ENCODE measurements around the gene KCTD6.
"Not testable (repeated sequence)": the region's sequence is repeated elsewhere in the genome, so short reads cannot be mapped to it uniquely, and the experiment has no call there.

The KCTD6 gene

DNA sequence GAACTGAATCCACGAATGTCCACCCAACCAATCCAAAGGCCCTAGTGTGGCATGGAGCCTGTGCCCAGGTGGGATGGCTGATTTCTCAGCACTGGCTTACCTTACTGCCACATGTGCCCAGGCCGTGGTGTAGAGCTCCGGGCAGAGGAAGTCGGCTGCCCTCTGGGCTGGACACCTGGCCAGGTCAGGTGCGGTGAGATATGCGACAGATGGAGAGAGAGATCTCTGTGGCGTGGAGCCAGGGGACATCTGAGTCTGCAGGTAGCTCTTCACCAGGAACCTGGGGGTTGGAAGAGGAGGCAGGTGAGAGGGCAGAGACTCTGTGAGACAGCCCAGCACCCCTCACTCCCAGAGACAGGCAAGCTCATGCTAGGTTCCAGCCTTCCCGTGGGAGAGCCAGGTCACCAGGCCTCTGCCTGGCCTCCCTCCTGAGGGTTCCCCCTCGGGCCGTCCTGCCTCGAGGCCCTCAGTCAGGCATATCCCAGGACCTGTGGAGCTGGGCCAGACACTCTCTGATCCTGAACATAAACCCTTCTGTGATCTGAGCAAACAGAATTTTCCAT, 32.5 kb downstream of the KCTD6 start:
- DNase-seq (ENCODE audit: low read depth), result no peak

DNA sequence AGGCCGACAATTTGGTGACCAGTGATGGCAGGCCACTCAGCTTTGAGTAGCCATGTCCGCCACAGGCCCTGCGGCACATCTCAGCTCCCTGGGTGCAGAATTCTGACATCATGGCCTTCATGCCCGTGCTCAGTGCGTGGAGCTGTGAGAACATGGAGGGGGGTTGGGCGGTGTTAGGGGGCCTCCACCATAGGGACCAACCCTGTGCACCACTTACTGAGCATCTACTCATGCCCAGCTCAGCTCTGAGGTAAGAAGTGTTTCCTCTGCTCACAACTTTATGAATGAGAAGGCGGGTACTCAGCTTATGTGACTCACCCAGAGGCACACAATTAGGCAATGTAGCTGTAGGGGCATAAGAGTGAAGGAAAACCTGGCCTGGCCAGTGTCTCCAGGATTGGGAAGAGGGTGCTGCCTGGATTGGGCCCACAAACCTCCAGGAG, 34.6 kb downstream of the KCTD6 start:
- DNase-seq (ENCODE audit: low read depth), result peak; percentile 95

DNA sequence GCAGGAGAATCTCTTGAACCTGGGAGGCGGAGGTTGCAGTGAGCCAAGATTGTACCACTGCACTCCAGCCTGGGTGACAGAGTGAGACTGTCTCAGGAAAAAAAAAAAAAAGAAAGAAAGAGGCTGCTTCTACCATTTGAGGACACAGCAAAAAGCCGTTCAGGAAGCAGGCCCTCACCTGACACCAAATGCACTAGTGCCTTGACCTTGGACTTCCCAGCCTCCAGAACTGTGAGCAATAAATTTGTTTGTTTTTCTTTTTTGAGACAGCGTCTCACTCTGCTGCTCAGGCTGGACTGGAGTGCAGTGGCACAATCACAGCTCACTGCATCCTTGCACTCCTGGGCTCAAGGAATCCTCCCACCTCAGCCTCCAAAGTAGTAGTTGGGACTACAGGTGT, 35.5 kb downstream of the KCTD6 start:
- DNase-seq (ENCODE audit: low read depth), result not testable (repeated sequence)

GRCh38 chr3:58528629-58529028, 36.7 kb downstream of the KCTD6 start:
- peak; percentile 62 for DNase-seq (ENCODE audit: low read depth)

- peak; percentile 30 for DNase-seq (ENCODE audit: low read depth)
These were observed 37.8 kb downstream of the KCTD6 start for GRCh38 chr3:58529516-58530353.

DNA sequence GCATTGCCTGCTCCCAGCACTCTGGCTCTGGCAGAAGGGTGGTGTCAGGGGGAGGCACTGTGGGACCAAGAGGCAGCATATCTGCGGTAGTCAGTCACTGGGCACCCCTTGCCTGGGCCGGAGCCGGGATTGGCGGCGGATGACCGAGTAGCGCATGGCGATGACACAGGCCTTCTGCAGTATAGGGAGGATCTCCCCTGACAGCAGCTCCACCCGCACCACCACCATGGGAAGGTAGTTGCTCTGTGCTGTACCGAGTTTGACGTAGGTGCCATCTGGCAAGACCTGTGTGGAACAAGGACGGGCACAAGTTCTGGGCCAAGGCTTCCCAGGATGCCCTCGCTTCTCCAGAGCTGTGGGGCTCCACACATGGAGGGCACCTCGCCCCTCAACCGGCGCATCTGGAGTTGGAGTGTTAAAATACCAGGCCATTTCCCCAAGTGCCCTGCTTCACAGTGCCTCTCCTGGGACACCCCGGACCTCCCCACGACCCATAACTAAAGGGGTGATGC, 38.5 kb downstream of the KCTD6 start:
- no peak for DNase-seq (ENCODE audit: low read depth)

GRCh38 chr3:58531555-58531954, 39.7 kb downstream of the KCTD6 start:
- no peak for DNase-seq (ENCODE audit: low read depth)

DNA sequence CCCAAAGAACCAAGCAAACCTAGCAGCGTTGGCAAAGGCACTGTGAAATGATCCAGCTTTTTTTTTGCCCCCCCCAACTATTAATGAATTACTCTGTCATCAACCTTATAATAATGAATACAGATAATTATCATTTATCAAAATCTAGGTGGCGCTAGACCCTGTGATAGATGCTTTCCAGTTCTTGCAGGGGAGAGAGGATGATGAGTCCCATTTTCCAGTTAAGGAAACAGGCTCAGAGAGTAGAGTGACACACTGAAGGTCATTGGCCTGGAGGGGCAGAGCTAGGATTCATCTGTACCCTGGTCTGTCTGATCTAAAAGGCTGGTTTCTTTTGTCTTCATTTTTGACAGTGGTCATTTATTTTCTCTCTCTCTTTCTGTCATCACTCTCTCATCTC, 40.1 kb downstream of the KCTD6 start:
- peak; percentile 12 for DNase-seq (ENCODE audit: low read depth)

DNA sequence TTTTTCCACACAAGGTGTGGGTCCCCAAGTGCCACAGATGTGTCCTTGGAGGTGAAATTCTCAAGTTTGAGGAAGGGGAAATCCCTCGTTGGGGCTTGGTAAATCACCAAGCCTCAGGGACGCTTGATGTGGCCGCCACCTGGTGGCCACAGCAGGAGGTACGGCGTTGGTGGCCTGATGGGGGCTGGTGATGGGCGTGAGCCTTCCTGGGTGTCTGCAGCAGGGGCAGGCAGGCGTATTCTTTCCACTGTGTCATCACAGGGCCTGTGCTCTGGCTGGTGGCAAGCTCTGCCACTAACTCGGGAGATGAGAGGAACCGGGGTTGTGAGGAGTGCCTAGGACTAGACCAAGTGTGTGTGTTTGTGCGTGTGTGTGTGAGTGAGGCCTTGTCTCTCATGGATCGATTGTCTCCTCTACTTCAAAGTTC, 40.9 kb downstream of the KCTD6 start:
- DNase-seq (ENCODE audit: low read depth), result peak; percentile 68

DNA sequence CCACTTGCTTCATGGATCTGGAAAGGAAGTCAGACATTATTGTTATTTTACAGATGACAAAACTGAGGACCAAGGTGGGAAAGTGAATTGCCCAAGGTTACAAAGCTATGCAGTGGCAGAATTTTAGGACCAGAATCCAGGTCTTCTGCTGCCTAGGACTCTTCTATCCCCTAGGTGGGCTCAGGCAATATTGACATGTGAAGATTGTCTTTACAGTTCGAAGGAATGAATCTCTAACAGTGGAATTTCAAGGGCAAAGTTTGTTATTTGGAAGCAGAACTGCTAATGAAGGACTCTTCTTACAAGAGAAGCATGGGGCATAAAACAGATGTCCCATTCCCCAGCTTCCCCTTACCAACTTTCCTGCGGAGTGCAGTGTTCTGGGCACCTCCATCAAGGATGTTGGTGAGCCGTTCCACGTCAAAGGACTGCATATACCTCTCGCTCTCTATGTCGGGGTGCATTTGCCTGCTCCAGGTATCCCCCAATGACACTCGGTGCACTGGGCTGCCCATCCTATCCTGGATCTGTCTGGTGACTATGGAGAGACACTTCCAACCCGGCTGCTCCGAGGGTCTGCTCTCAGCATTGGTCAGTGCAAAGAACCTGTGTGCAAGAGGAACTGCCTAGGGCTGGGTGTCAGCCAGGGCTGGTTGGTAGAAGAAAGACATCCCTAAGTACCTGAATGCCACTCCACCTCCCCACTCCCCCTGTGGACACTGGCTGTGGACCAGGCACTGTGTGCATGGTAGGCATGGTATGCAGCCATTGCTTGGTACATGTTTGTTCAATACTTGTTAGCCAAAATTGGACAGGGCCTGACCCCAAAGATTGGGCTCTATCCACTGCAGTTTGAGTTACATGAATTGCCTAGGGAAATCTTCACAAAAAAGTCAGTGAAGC, 42.9 kb downstream of the KCTD6 start:
- DNase-seq (ENCODE audit: low read depth), result no peak

DNA sequence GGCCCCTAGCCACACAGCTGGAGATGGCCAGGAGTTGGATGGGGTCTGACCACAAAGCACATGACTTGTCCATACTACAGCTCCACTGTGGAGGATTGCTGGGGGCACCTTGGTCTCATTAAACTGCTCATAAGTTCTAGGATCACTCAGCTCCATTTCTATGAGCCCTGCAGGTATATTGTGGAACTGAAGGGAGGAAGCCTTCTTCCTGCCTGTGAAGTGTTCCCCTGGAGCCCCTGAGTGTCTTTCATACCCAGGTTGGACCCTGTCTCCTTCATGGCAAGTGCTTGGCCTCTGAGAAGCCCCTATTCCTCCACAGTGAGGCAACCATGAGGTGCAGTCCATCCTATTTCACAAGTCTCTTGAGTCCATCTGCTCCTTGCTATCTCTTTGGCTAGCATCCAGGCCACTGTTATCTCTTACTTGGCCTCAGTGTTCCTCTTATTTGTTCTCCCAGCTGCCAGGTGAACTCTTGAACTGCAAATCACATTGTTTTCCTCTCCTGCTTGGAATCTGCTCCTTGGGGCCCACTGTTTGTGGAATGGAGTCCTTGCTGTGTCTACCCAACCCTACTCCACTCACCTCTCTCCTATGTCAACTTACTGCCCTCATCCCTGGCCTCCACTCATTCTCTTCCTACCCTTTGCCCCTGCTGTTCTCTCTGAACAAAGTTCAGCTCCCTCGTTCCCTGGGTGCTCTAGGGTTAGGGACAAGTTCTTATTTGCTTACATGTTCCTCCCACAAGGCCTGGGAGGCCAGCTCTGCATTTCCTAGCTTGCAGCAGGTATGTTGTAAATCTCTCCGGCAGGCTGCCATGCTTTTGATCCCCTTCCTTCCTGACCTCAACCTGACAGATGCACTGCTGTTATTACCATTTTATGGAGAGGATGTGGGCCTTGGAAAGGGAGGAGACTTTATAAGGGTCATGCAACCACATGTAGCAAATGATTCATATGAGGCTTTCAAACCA, 43.9 kb downstream of the KCTD6 start:
- peak; percentile 51 for DNase-seq (ENCODE audit: low read depth)

DNA sequence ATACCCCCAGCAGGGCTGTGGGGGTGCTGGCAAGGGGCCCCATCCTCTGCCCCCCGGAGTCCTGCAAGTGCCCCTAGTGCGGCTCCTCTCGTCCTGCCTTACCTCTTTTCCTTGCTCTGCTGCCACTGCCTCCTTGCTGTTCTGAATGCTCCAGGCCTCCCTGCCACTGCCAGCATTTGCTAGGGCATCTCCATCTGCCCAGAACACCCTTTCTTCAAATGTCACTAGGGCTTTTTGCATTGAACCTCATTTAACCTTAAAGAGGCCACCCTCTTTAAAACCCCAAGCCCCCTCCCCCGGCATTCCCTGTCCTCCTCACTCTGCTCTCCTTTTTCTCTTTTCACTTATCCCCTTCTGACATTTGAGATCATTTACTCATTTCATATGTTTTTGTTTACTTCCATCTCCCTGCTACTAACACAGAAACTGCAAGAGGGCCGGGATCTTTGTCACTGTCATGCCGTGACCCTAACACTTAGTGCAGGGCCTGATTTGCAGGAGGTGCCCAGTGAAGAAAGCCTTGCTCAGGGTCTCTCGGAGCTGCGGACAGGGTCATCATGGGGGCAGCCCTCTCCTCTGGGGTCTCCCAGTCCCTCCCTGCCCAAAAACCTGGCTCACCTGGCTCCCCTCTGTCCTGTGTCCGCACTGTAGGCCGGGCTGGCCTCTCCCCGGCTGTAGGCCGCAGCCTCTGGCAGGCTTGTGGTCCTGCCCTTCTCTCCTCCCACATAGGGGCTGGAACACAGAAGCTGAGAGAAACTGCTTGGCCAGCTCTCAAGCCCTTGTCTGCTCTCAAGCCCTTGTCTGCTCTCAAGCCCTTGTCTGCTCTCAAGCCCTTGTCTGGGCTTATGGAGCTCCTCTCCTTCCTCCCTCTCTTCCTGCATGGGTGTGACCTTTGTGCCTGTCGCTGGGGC, 44.9 kb downstream of the KCTD6 start, which contains the start of gene ACOX2:
TSS of gene ACOX2 (minus strand) at position 690 of the 911 bp plus-strand sequence. CDS start 2,084 bp downstream, outside the sequence.
- DNase-seq (ENCODE audit: low read depth), result peak; percentile 76

GRCh38 chr3:58537412-58538301, 45.8 kb downstream of the KCTD6 start:
- peak; percentile 46 for DNase-seq (ENCODE audit: low read depth)

GRCh38 chr3:58539626-58540025, 47.7 kb downstream of the KCTD6 start:
- no peak for DNase-seq (ENCODE audit: low read depth)

- no peak for DNase-seq (ENCODE audit: low read depth)
These were observed 48.4 kb downstream of the KCTD6 start for GRCh38 chr3:58540176-58540858.

GRCh38 chr3:58544541-58544940, 52.6 kb downstream of the KCTD6 start:
- DNase-seq (ENCODE audit: low read depth), result no peak

GRCh38 chr3:58551636-58552180, 59.8 kb downstream of the KCTD6 start:
- DNase-seq (ENCODE audit: low read depth), result peak; percentile 45
